HFF-Myc (cell line): Measurements from ENCODE around the gene RGS10.

ENCODE experiments used
- DNase-seq: peaks from one replicate; pipeline ENCODE4 v3.0.0-alpha.2; 2011; ENCODE audit warnings: low read depth; ENCODE audit errors: extremely low read depth
- H3K4me3 ChIP-seq: replicated peaks from 2 replicates; pipeline ENCODE4 v1.5.1; 2011; ENCODE audit warnings: low read depth, mild to moderate bottlenecking, control low read depth, low read length
- CTCF ChIP-seq: IDR thresholded peaks from 2 replicates; pipeline ENCODE4 v1.5.1; 2012; ENCODE audit warnings: mild to moderate bottlenecking, low read depth, low read length, control low read depth; ENCODE audit errors: missing control alignments

Gene RGS10

GRCh38 chr10:119461923-119462322, 80.6 kb downstream of the RGS10 start:
- no peak for TF ChIP-seq CTCF
- no peak for DNase-seq
- no peak overlapping the region for H3K4me3 ChIP-seq

- DNase-seq = no peak
Measured at GRCh38 chr10:119461380-119461779, 81.1 kb downstream of the RGS10 start.

GRCh38 chr10:119460369-119461195, 81.9 kb downstream of the RGS10 start:
- DNase-seq = no peak
- no peak for TF ChIP-seq CTCF
- H3K4me3 ChIP-seq = no peak overlapping the region

More at GRCh38 chr10:119461380-119461779, 81.1 kb downstream of the RGS10 start:
- no peak for TF ChIP-seq CTCF
- H3K4me3 ChIP-seq = no peak overlapping the region

GRCh38 chr10:119459681-119460340, 82.7 kb downstream of the RGS10 start:
- no peak overlapping the region for H3K4me3 ChIP-seq
- DNase-seq = no peak
- no peak for TF ChIP-seq CTCF

- no peak for TF ChIP-seq CTCF
- no peak overlapping the region for H3K4me3 ChIP-seq
- no peak for DNase-seq
Measured at GRCh38 chr10:119457966-119458766, 84.4 kb downstream of the RGS10 start.

GRCh38 chr10:119456435-119456810, 86.1 kb downstream of the RGS10 start:
- no peak for TF ChIP-seq CTCF

More at GRCh38 chr10:119456435-119456810, 86.1 kb downstream of the RGS10 start:
- no peak overlapping the region for H3K4me3 ChIP-seq
- no peak for DNase-seq
